Heart left ventricle (tissue), 16 donors: ENCODE results near the gene PBX1. TPM values are rescaled to one million over a fixed set of nuclear protein-coding genes. Genes with fewer than 3 reads are reported as not detected.

Source experiments
- ATAC-seq, 4 donors: fragments of 200-7000 bp; cut with Tn5 transposase; one replicate each; pipeline ENCODE4 v1.9.1; 2020 to 2022; ENCODE audit warnings: moderate library complexity in 4 of 4, mild to moderate bottlenecking in 3 of 4, moderate number of reproducible peaks in 1 of 4
- DNase-seq, 5 donors: peaks; one replicate each; pipeline ENCODE4 v3.0.0-alpha.2; 2020
- H3K27ac ChIP-seq, 12 donors: fragments of 200-600 bp; sonication (generic) in 4 of 12; one replicate each; pipeline versions ENCODE4 v1.5.0 to v1.8.0; 2016 to 2022; ENCODE audit warnings: mild to moderate bottlenecking in 2 of 12
- H3K27me3 ChIP-seq, 9 donors: fragments of 200-600 bp; sonication (generic) in 2 of 9; one replicate each; pipeline versions ENCODE4 v1.5.1 to v1.8.0; 2016 to 2022; ENCODE audit warnings: mild to moderate bottlenecking in 3 of 9
- H3K36me3 ChIP-seq, 9 donors: fragments of 200-600 bp; sonication (generic) in 2 of 9; one replicate each; pipeline versions ENCODE4 v1.5.0 to v1.8.0; 2018 to 2022; ENCODE audit warnings: mild to moderate bottlenecking in 2 of 9
- H3K4me1 ChIP-seq, 12 donors: fragments of 200-600 bp; sonication (generic) in 4 of 12; one replicate each; pipeline versions ENCODE4 v1.5.0 to v1.8.0; 2016 to 2022; ENCODE audit warnings: mild to moderate bottlenecking in 3 of 12
- H3K4me3 ChIP-seq, 12 donors: fragments of 200-600 bp; sonication (generic) in 4 of 12; one replicate each; pipeline versions ENCODE4 v1.5.0 to v1.8.0; 2017 to 2022; ENCODE audit warnings: mild to moderate bottlenecking in 9 of 12, moderate library complexity in 4 of 12
- H3K9me3 ChIP-seq, 12 donors: fragments of 200-600 bp; sonication (generic) in 4 of 12; one replicate each; pipeline versions ENCODE4 v1.5.0 to v1.8.0; 2016 to 2022; ENCODE audit warnings: mild to moderate bottlenecking in 1 of 12
- CTCF ChIP-seq, 12 donors: fragments of 200-600 bp; sonication (generic) in 4 of 12; IDR thresholded peaks; one replicate each; pipeline versions ENCODE4 v1.5.0 to v1.8.0; 2018 to 2022; ENCODE audit warnings: antibody characterized with exemption in 12 of 12, mild to moderate bottlenecking in 5 of 12
- POLR2A ChIP-seq, 2 donors: fragments of 450-650 bp; IDR thresholded peaks; one replicate each; pipeline ENCODE4 v1.6.1; 2017; ENCODE audit warnings: antibody characterized with exemption in 2 of 2, mild to moderate bottlenecking in 2 of 2, moderate library complexity in 2 of 2
- WGBS, 4 donors: extraction: QIAGEN DNeasy Blood & Tissue Kit in 2 of 4; methylation state at CpG; one replicate each; pipeline versions ENCODE4 v1.1.5 to v1.1.7; 2013 to 2018; 5-methylcytosine and 5-hydroxymethylcytosine counted together
- intact Hi-C, 10 donors: fragments of 100-400 bp; cut with DNase I; formaldehyde crosslinking; loops; one replicate each; pipeline versions ENCODE4 v1.11.1 to v1.14.2; 2022
- polyA plus RNA-seq, 2 donors: library from polyadenylated mRNA; stranded (reverse); fragments of 200-250 nt; gene quantifications; one replicate each; pipeline ENCODE4 v1.2.3, GENCODE V29; 2013
- total RNA-seq, 9 donors: library from RNA; depleted of rRNA in 2 of 9; stranded (reverse); fragments of >200 nt in 2 of 9; fragmentation: NEBNext Ultra II Directional in 3 of 9; extraction: Animal tissue kit (Norgen Biotek cat#: 25700) in 3 of 9; gene quantifications; one replicate each; pipeline versions ENCODE4 v1.1.0 to v1.2.4, GENCODE V29; 2016 to 2023
- donor health status: ischemic (EF 13 %, LVEDD 7.1; RV severe dilation, severe dysfunction).
- donor health status: healthy with polysubstance abuse.
- donor health status: DM: no; HTN: yes; CAD: no.
- donor health status: DM: no; HTN: no; CAD: no.
- donor health status: ischemic (EF 25% LVEDD 6.9; RV normal size, moderate dysfunction).
- donor health status: ischemic (EF 25% LVEDD 5.7; RV mildly dilated, moderate dysfunction).
- donor health status: healthy.
- donor health status: DM: yes; HTN: yes; CAD: no.
- donor health status: ischemic (EF 35%, LVEDD 5.7; RV mildly dilated, moderate dysfunction).
- donor health status: nonischemic (EF 11% LVEDD 7.7; RV severe dilation, severe dysfunction).
- donor health status: DM: yes; HTN: yes; CAD: no.
- donor health status: PGD.
- donor health status: ischemic (EF 29% LVEDD 5.4; RV normal size, mild dysfunction).
- donor health status: nonischemic (EF 23%, LVEDD 6.1; RV moderate dilation, normal function).

The PBX1 gene
- total and polyA plus RNA-seq, 11 donors, result 15.2 to 78.2 (median 59.1) TPM

DNA sequence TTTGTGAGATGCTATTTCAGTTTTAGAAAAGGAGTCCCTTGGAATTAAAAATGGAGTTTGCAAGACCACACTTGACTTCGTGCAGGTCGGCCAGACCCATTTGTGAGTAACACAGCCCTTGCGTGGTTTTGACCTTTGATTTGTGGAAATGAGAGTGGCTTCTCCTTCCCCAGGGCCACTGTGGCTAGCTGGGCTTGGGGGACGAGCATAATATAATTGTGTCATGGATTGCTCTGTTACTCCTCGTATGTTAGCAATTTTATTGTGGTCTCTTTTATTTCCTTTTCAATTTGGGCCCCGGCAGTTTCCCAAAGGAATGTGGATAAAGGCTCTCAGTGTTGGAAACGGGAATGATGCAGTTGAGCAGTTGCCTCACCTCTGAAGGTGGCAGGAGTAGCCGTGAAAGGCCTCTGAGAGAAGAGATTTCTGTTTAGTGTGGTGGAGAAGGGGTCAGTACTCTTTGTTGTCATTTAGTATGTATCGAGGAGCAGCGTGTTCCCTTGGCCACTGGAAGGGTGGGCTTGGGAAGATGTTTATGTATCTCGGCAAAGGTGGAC, 194.6 kb downstream of the PBX1 start:
- WGBS, 4 donors, result 49 to 55% (median 50%) methylated on average over 11 of the region's 11 CpGs

GRCh38 chr1:164754088-164754600, 195.2 kb downstream of the PBX1 start:
- Histone ChIP-seq H3K4me3 (peak overlapping the region in 8 of 12 donors; percentile 14 to 44 (median 22)), H3K4me1 (peaks cover 3 to 64% (median 24%) of the 10 kb centered on the region in 12 donors), H3K36me3 (no peaks in the 10 kb centered on the region), H3K27ac (peak overlapping the region; percentile 34 to 85 (median 75)), H3K9me3 (no peaks in the 10 kb centered on the region), H3K27me3 (no peaks in the 10 kb centered on the region)
- ATAC-seq (peak; percentile 62 to 91 (median 80)), DNase-seq (peak in 4 of 5 donors; percentile 29 to 65 (median 50))
- WGBS, 4 donors, result 32 to 40% (median 36%) methylated on average over 8 of the region's 8 CpGs
- TF ChIP-seq POLR2A (IDR thresholded peaks at IDR 0.05) (no peak), CTCF (IDR thresholded peaks at IDR 0.05) (no peak)
- intact Hi-C loops, result no loop called here

More for the DNA sequence above, 194.6 kb downstream of the PBX1 start:
- no peak for DNase-seq
- peak overlapping the region; percentile 34 to 85 (median 75) for H3K27ac ChIP-seq
- H3K36me3 ChIP-seq, result no peaks in the 10 kb centered on the region
- TF ChIP-seq CTCF (IDR thresholded peaks at IDR 0.05) (no peak), POLR2A (IDR thresholded peaks at IDR 0.05) (no peak)
- H3K4me3 ChIP-seq, result peak overlapping the region in 8 of 12 donors; percentile 14 to 44 (median 22)
- intact Hi-C loops, result no loop called here
- peaks cover 3 to 64% (median 24%) of the 10 kb centered on the region in 12 donors for H3K4me1 ChIP-seq
- peak in 3 of 4 donors; percentile 22 to 29 (median 25) for ATAC-seq
- H3K27me3 ChIP-seq, result no peaks in the 10 kb centered on the region
- no peaks in the 10 kb centered on the region for H3K9me3 ChIP-seq

DNA sequence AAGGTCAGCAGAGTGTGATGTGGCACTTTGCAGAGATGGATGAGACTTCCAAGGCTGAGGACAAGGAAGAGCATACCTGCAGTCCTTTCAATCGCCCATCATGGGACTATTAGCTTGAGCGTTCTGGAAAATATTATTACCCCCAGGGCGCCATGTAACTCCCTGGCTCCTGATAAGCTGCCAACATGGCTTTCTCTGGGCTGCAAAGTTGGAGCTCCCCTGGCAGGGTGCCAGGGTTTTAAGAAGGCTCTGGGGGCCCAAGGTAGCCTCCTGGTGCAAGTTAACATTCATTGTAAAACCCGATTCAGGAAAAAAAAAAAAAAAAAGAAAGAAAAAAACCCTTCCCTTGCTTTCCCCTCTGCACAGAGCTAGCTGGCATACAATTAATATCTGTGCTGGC, 196.7 kb downstream of the PBX1 start:
- intact Hi-C loops, result no loop called here
- peaks cover 3 to 66% (median 29%) of the 10 kb centered on the region in 12 donors for H3K4me1 ChIP-seq
- DNase-seq, result no peak

More for the DNA sequence above, 196.7 kb downstream of the PBX1 start:
- Histone ChIP-seq H3K36me3 (no peaks in the 10 kb centered on the region), H3K27me3 (no peaks in the 10 kb centered on the region), H3K27ac (peak overlapping the region in 4 of 12 donors; percentile 1 to 85 (median 52)), H3K4me3 (no peak overlapping the region), H3K9me3 (no peaks in the 10 kb centered on the region)
- 36 to 61% (median 48%) methylated on average over 4 of the region's 4 CpGs for WGBS, 4 donors
- ATAC-seq, result peak in 1 of 4 donors; percentile 30
- no peak for TF ChIP-seq CTCF (IDR thresholded peaks at IDR 0.05)
- no peak for TF ChIP-seq POLR2A (IDR thresholded peaks at IDR 0.05)
